ENCODE results near the gene HSD17B14. TPM values are rescaled to one million over a fixed set of nuclear protein-coding genes. Genes with fewer than 3 reads are reported as not detected.

Gene HSD17B14
- total and polyA plus RNA-seq, 2 of the 13 experiments (the other 11 are each of a cell fraction or from before 2014, with no cell fraction given), result 0.58 to 1.2 TPM

- Histone ChIP-seq H3K27me3 (ENCODE audit: control insufficient read depth in 1 of 2, insufficient read depth in 2 of 2, low read length in 2 of 2) (no peaks in the 10 kb centered on the region), H3K36me3 (replicated peaks in 1 of 2; ENCODE audit: control insufficient read depth in 1 of 2, insufficient read depth in 2 of 2, low read length in 2 of 2) (peaks cover 0 to 2% of the 10 kb centered on the region in 2 experiments; a peak in 1 of 5 replicates), H3K4me2 (ENCODE audit: low read depth, low read length) (no peak overlapping the region), H2AFZ (ENCODE audit: low read length) (no peak overlapping the region), H3K4me1 (ENCODE audit: insufficient read depth, low read length) (peaks cover 23% of the 10 kb centered on the region), H3K4me3 (replicated peaks in 1 of 3; ENCODE audit: insufficient read depth in 1 of 3, low read depth in 2 of 3, low read length in 3 of 3) (no peak overlapping the region), H3K79me2 (ENCODE audit: insufficient read depth, low read length) (no peaks in the 10 kb centered on the region), H3K27ac (ENCODE audit: extremely low read length, insufficient read depth, low read length) (no peak overlapping the region), H4K20me1 (ENCODE audit: insufficient read depth, low read length) (no peaks in the 10 kb centered on the region), H3K9ac (ENCODE audit: insufficient read depth, low read depth, low read length) (no peak overlapping the region), H3K9me3 (ENCODE audit: low read length) (no peaks in the 10 kb centered on the region)
- WGBS (ENCODE audit: low lambda C conversion rate), result 89% methylated on average over 9 of the region's 9 CpGs
- no TSS peak for BruUV-seq (replicated peaks)
- CTCF ChIA-PET (ENCODE audit: low intra/inter-chr PET ratio, low total read pairs), result no interaction called here
- in situ Hi-C loops (cut with HindIII; ENCODE audit: extremely low pct_ligation_motif_present, low pct_unique_long_range_greater_than_20kb), result loop anchor here (5.0 to 10.0 kb wide), 2 partner anchors 40 to 163 kb away; partner anchors contain the start of gene NTN5
- POLR2A ChIA-PET, result no interaction called here
- intact Hi-C loops (cut with micrococcal nuclease; ENCODE audit: unreplicated experiment), result no loop called here
- DNase-seq (ENCODE audit: low spot score) (no peak), ATAC-seq (no peak), FAIRE-seq (no peak)
- TF ChIP-seq ZNF652 (CRISPR knock-in tag; IDR thresholded peaks at IDR 0.05; ENCODE audit: borderline replicate concordance, low read depth) (no peak), TBP (CRISPR knock-in tag; IDR thresholded peaks at IDR 0.05) (no peak), FOXJ3 (CRISPR knock-in tag; IDR thresholded peaks at IDR 0.05; ENCODE audit: borderline replicate concordance) (no peak), SOX5 (CRISPR knock-in tag; IDR thresholded peaks at IDR 0.05; ENCODE audit: borderline replicate concordance) (no peak), HNF1A (IDR thresholded peaks at IDR 0.05; ENCODE audit: low read depth) (no peak), HNF1A (CRISPR knock-in tag; IDR thresholded peaks at IDR 0.05; ENCODE audit: borderline replicate concordance) (no peak), PLSCR1 (CRISPR knock-in tag; IDR thresholded peaks at IDR 0.05; ENCODE audit: borderline replicate concordance) (no peak), MED13 (CRISPR knock-in tag; IDR thresholded peaks at IDR 0.05) (no peak)
- TF ChIP-seq, protein P1, sequence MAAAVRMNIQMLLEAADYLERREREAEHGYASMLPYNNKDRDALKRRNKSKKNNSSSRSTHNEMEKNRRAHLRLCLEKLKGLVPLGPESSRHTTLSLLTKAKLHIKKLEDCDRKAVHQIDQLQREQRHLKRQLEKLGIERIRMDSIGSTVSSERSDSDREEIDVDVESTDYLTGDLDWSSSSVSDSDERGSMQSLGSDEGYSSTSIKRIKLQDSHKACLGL (CRISPR knock-in tag; IDR thresholded peaks at IDR 0.05), result no peak
- TF ChIP-seq, protein P2, sequence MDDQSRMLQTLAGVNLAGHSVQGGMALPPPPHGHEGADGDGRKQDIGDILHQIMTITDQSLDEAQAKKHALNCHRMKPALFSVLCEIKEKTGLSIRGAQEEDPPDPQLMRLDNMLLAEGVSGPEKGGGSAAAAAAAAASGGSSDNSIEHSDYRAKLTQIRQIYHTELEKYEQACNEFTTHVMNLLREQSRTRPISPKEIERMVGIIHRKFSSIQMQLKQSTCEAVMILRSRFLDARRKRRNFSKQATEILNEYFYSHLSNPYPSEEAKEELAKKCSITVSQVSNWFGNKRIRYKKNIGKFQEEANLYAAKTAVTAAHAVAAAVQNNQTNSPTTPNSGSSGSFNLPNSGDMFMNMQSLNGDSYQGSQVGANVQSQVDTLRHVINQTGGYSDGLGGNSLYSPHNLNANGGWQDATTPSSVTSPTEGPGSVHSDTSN (CRISPR knock-in tag; IDR thresholded peaks at IDR 0.05; ENCODE audit: borderline replicate concordance), result no peak
- TF ChIP-seq, protein P3, sequence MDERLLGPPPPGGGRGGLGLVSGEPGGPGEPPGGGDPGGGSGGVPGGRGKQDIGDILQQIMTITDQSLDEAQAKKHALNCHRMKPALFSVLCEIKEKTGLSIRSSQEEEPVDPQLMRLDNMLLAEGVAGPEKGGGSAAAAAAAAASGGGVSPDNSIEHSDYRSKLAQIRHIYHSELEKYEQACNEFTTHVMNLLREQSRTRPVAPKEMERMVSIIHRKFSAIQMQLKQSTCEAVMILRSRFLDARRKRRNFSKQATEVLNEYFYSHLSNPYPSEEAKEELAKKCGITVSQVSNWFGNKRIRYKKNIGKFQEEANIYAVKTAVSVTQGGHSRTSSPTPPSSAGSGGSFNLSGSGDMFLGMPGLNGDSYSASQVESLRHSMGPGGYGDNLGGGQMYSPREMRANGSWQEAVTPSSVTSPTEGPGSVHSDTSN (CRISPR knock-in tag; IDR thresholded peaks at IDR 0.05), result no peak
- TF ChIP-seq, protein P4, sequence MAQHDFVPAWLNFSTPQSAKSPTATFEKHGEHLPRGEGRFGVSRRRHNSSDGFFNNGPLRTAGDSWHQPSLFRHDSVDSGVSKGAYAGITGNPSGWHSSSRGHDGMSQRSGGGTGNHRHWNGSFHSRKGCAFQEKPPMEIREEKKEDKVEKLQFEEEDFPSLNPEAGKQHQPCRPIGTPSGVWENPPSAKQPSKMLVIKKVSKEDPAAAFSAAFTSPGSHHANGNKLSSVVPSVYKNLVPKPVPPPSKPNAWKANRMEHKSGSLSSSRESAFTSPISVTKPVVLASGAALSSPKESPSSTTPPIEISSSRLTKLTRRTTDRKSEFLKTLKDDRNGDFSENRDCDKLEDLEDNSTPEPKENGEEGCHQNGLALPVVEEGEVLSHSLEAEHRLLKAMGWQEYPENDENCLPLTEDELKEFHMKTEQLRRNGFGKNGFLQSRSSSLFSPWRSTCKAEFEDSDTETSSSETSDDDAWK (CRISPR knock-in tag; IDR thresholded peaks at IDR 0.05), result no peak
These were observed 1.4 kb upstream of the HSD17B14 start for GRCh38 chr19:48837687-48838086.

Data from HepG2 (cell line).